HCEC 1CT (cell line): Measurements from ENCODE around the gene LIPM.

ENCODE experiments used
- DNase-seq: peaks from one replicate; pipeline ENCODE4 v3.0.0-alpha.2; 2017

The LIPM gene

DNA sequence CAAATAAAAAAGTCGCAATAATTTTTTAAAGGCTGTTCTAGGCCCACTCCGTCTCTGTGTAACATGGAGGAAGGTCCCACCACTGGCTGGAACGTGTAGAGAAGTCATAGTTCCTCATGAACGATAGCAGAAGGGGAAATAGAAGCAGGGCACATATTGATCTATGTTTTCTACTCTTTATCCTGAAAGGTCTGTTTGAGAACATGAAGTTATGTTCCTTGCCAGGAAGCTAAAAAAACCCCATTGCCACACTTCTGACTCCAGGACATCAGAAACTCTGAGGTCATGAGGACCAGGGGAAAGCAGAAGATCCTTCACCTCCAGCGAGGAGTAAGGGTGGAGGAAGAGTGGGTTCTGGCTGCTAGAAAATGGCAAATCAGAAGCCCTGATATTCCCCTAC lies 38.4 kb downstream of the LIPM start:
- DNase-seq, result no peak

DNA sequence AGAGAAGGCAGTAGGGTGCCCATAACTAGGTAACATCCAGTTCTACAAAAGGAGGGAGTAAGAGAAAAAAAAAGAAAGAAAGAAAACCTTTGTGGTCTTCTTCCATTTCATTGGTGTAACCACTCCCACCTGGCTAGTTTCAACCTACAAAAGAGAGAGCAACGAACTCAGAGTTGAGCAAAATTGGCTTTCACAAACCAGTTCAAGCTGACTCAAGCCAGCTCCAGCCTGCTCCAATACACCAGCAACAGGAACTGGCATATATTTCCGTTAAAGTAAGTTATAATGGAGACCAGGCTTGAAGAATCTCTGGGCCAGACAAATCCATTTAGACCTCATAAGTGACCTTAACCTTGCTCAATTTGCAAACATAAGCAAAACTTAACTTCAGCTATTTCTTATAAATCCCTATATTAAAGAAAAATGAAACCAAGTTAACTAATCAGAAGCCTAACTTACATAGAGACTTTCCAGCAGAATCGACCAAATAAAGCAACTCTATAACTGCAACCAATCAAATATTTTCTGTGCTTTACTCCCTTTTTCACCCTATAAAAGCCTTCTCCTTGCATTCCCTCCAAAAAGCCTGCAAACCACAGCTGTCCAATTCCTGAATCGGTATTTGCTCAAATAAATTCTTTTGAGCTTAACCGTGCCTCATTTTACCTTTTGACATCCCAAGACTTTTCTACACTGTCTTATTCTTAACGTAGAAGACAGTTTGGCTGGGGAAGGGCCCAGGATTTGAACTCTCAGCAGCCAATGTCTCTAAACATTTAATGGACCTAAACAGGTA lies 39.0 kb downstream of the LIPM start:
- no peak for DNase-seq

DNA sequence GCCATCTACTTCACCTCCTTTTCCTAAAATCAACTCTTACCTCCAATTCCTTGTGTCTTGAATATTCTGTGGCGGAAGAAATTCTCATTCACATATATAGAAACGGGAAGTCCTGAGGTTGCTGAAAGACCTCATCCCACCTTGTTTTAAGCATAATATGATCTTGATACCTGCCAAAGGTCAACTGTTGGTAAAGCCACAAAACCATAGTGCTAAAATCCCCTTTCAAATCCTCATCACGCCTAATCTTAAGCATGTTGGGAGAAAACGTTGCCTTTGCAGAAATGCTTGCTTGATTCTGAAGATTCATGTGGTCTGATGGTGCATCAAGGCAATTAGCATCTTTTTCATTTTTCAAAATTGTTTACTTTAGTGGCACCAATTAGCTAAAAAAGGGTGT lies 40.6 kb downstream of the LIPM start:
- DNase-seq, result no peak

DNA sequence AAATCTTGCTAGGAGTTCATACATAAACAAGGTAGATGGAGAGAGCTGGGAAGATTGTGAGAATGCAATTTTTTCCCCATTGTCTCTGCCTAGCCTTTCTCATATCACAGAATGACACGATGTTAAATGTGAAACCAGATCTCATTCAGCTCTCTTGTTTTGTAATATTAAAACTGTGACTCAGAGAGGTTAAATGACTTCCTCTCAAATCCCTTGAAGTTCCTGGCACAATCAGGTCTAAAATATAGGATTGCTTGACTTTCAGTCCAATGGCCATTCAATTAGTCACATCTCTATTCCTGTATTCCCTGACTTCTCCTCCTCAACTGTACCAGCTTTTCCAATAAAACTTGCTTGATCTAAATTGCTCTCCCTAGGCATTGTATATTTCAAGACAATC lies 46.0 kb downstream of the LIPM start:
- peak; percentile 90 for DNase-seq

DNA sequence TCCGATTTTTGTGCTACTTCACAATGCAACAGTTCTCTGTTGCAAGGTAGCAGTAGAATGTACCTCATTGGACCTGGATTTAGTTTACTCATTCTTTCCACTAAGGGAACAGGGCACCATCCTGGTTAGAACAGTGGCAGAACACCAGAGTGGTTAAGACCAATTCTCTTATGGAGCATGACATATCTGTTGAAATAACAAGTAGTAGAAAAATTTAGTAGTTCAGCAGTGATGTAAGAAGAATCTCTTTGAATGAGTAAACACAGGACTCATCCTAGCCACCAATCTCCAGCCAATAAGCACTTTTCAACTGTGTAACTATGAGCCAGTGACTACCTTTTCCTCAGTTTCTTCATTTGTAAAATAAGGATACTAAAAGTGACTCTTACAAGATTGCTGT lies 46.7 kb downstream of the LIPM start:
- DNase-seq, result peak; percentile 70

DNA sequence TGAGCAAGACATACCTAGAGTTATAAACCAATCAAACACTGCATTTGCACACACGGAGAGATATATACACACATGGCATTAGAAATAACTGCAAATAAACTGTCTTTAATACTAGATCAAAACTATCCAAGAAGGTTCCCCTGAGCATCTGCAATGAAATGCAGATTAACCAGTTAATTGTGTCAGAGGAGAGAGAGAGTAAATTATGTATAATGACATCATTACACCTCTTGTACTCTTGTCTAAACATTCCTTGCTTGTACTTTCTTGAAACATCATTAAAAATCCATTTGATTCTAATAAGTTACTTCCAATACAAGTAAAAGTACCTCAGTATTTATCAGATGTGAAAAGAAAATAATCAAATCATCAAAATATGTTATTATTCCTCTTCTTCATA lies 48.2 kb downstream of the LIPM start:
- no peak for DNase-seq

DNA sequence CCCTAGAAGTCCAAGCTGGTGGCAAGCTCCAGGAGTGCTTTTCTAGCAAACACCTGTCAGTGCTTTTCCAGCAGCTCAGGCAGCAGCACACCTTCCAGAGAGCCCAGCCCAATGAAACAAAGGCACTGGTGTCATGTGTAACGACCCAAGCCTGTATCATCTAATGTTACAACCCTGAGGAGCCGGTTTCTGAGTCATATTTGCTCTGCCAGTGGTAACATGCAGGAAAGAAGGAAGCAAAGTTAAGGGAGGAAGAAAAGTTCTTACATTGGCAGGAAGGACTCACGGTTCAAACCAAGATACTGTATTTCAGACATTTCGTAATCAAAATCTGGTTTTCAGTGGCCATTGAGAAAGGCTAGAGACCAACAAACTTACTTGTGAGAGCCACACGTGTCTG lies 49.2 kb downstream of the LIPM start, which contains the start of gene ANKRD22:
Gene ANKRD22 (minus strand): TSS at position 139 of the 400 bp plus-strand sequence. CDS start 237 bp downstream, outside the sequence.
- peak; percentile 57 for DNase-seq

DNA sequence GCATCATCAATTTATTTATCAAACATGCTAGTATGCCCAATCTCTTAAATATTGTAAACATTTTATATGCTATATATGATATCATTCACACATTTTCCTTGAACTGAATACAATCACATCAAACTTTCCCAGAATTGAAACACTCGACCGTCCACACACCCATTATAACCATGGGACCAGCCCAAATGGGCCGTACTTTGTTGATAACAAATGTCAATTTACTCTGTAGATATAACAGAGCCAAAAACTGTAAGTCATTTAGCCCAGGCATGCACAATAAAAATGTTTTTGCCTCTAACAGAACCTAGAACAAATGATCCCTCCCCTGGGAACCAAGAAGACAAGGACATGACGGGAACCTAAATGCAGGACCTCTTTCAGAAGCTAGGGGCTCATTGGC lies 49.8 kb downstream of the LIPM start:
- DNase-seq, result no peak

DNA sequence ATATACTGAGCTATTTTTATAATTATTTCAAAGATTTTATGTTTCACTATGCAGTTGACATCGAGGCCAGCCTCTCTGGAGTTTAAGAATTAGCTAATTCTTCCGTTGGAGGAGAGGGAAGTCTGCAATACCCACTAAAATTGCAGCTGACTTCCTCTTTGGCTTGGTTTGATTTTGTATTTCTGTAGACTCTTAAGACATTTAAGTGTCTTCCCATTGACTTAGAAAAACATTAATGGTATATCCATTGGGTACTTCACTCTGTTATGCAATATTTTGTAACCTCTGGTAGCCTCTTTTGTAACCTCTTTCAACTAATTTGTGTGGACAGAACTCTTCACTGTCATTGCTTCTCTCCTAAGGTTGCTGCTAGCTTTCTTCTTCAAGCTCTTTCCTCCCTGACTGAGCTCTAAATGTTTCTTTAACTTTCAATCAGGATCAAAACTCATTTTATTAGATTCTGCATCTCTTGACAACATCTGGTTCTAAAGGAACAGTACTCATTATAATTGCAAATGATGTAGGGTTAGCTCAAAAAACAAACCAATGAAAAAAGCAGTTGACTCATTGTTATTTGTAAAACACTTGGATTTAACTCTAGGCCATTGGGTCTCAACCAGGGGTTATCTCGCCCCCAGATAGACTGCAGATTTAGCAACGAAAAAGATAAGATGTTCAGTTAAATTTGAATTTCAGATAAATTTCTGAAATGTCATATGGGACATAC lies 50.8 kb downstream of the LIPM start:
- no peak for DNase-seq

DNA sequence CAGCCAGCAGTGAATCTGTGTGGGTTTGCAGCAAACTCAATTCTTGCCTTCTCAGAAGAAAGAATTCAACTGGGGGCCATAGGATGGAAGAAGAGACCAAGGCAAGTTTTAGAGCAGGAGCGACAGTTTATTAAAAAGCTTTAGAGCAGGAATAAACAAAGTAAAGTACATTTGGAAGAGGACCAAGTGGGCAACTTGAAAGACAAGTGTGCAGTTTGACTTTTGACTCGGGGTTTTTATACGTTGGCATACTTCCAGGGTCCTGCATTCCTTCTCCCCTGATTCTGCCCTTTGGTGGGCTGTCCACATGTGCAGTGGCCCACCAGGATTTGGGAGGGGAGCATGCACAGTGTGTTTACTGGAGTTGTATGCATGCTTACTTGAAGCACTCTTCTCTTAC lies 52.2 kb downstream of the LIPM start:
- no peak for DNase-seq

DNA sequence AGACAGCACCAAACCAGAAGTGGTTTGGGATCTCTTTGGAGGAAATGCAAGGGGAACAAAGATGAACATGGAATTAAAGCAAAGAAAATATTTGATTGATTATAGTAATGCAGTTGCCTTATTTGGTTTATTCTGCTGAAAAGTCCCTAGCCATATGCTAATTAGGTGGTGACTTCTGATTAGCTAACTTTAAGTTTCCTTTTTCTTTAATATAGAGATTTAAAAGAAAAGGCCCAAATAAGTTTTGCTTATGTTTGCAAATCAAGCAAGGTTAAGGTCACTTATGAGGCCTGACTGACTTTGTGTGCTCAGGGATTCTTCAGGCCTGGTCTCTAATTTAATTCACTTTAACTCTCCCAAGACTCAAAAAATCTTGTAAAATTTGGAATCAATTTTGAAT lies 55.3 kb downstream of the LIPM start:
- DNase-seq, result no peak

DNA sequence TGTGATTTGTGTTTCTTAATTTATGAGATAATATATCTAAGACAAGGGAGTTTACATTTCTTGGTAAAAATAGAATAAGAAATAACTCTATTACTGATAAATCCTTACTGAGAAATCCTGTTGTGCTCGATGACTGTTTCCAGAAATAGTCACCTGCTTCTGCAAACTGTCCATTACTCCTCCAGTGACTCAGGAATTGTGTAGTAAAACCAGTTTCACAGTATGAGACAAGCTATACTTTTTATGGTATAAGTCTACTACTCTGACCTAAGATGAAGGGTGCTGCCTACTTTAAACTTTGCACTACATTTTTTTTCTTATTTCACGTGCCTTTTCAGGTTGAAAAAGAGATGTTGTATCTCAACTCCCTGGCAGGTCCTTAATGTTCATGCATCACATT lies 56.0 kb downstream of the LIPM start:
- DNase-seq, result no peak

DNA sequence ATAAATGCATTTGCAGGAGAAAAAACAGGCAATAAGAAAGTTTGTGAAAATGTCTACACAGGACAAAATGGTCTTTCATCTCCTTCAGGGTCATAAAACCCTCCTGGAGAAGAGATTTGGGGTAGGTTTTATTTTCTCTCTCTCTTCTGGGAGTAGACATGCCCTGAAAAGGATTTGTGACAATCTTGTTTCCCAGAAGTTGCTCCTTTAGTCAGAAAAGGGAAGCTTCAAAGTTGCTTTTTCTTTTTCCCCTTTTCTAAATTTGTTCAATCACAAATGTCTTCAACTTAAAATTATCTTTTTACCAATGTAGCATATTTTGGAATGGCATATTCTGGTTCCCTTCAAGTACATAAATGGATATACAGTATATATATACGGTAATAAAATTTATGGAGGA lies 58.5 kb downstream of the LIPM start:
- no peak for DNase-seq

DNA sequence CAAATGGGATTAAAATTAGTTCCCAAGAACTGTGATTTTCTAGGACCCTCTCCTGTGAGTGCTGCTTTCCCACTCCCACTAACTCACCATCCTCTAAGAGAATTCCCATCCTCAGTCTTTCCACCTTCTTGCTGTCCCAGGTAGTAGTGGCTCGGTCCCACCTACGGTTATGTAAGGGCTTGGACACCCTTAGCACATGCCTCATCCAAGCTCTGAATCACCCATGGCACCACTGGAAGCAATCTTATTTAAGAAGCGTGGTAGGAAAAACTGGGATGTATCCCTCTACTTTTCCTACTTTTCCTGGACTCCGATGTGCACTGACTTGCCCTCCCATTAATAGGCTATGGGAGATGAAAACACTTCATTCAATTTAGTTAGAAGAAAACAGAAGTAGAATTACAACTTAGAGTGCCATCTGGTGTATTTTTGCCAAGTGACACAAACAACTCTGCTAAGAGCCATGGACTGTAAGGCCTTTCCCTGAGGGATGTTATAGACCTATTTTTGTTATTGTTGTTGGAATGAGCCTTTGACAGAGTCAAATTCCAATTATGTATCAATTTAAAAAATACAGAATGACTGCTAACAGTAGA lies 62.8 kb downstream of the LIPM start:
- DNase-seq, result peak; percentile 49

DNA sequence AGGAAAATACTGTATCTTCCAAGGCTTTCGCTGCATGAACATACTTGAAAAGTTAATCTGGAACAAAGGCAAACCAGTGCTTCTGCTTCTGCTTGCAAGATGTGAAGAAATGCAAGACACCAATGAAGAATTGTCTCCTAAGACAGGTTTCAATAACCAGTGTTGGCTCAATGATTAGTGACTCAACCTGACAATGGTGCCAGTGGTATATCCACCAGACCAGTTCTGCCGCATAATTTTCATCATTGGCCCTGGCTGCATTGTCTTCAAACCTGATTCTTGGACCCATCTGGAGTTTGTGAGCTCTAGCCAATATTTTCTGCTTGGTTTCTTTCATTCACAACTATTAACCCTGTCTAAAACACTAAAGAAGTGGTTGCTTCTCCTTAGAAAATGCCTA lies 63.9 kb downstream of the LIPM start:
- DNase-seq, result no peak

DNA sequence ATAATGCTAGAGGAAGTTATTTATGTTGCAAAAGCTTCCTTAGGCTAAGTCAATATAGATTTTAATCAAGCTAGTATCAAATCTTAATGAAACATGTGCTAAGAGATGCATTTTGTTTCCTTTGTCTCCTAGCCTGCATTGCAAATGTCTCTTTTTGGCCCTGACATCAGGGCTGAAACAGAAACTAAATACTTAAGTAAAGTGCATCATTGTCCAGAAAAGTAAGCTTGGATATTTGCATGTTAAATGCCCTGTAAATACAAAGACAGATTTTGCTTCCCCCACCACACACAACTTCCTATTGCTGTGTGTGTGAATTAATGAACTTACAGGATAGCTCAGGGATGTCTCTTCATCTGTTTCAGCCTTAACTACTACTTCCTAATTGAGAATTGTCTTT lies 67.6 kb downstream of the LIPM start:
- no peak for DNase-seq
